Ovary (tissue), 9 donors: ENCODE measurements around the gene RALGPS1. TPM values are rescaled to one million over a fixed set of nuclear protein-coding genes. Genes with fewer than 3 reads are reported as not detected.

Experiments
- DNase-seq, 5 donors: peaks; one replicate each; pipeline ENCODE4 v3.0.0-alpha.2; 2019 to 2020
- H3K27ac ChIP-seq, 2 donors: fragments of 200-600 bp; one replicate each; pipeline versions ENCODE4 v1.5.1 to v1.8.0; 2019 to 2022
- H3K27me3 ChIP-seq: fragments of 200-600 bp; one replicate; pipeline ENCODE4 v1.8.0; 2022
- H3K36me3 ChIP-seq: fragments of 200-600 bp; sonication (generic); one replicate; pipeline ENCODE4 v1.5.1; 2019
- H3K4me1 ChIP-seq: one replicate; pipeline ENCODE4 v1.8.1; 2013; ENCODE audit warnings: mild to moderate bottlenecking, moderate library complexity; ENCODE audit not compliant: insufficient read depth
- H3K4me3 ChIP-seq: fragments of 200-600 bp; sonication (generic); one replicate; pipeline ENCODE4 v1.5.1; 2017
- H3K9me3 ChIP-seq, 2 donors: fragments of 200-600 bp in 1 of 2; sonication (generic) in 1 of 2; one replicate each; pipeline versions ENCODE4 v1.5.1 to v1.8.1; 2013 to 2019; ENCODE audit warnings: mild to moderate bottlenecking in 1 of 2, moderate library complexity in 1 of 2
- CTCF ChIP-seq, 3 donors: fragments of 450-650 bp in 2 of 3; fragments of 200-600 bp in 1 of 3; IDR thresholded peaks; one replicate each; pipeline versions ENCODE4 v1.5.1 to v1.8.0; 2016 to 2022; ENCODE audit warnings: antibody characterized with exemption in 3 of 3, mild to moderate bottlenecking in 1 of 3
- EP300 ChIP-seq: sonication (generic); formaldehyde crosslinking; IDR thresholded peaks from one replicate; pipeline ENCODE4 v1.6.1; 2017; ENCODE audit warnings: antibody characterized with exemption
- POLR2A ChIP-seq: fragments of 450-650 bp; IDR thresholded peaks from one replicate; pipeline ENCODE4 v1.6.1; 2017; ENCODE audit warnings: antibody characterized with exemption, mild to moderate bottlenecking, moderate library complexity
- WGBS, 3 donors: extraction: QIAGEN DNeasy Blood & Tissue Kit in 1 of 3; methylation state at CpG; one replicate each; pipeline versions ENCODE4 v1.1.5 to v1.1.7; 2013 to 2017; 5-methylcytosine and 5-hydroxymethylcytosine counted together
- intact Hi-C, 4 donors: fragments of 100-400 bp; cut with DNase I; formaldehyde crosslinking; loops; one replicate each; pipeline versions ENCODE4 v1.11.0 to v1.15.1; 2022 to 2023
- polyA plus RNA-seq, 2 donors: library from polyadenylated mRNA; stranded (reverse); fragments of 200-250 nt in 1 of 2; fragments of 350-450 nt in 1 of 2; fragmentation: Illumina TruSeq in 1 of 2; extraction: RNeasy Lipid Tissue Mini Kit (QIAGEN cat#74804) in 1 of 2; gene quantifications; one replicate each; pipeline ENCODE4 v1.2.3, GENCODE V29; 2013 to 2014
- total RNA-seq, 7 donors: library from RNA; depleted of rRNA in 2 of 7; stranded (reverse); fragments of >200 nt in 2 of 7; fragmentation: NEBNext Ultra II Directional in 3 of 7; extraction: Animal tissue kit (Norgen Biotek cat#: 25700) in 3 of 7; gene quantifications; one replicate each; pipeline versions ENCODE4 v1.1.0 to v1.2.4, GENCODE V29; 2016 to 2023
- donor health status: DM: no; HTN: no; CAD: no; lungs with moderate emphysema.
- donor health status: DM: no; HTN: no; CAD: no.
- donor health status: Bipolar disorder and iron deficiency.
- donor health status: DM: yes; HTN: yes; CAD: no.
- donor health status: DM: no; HTN: no; CAD: no.
- donor health status: DM: yes; HTN: yes; CAD: no.

The RALGPS1 gene
- total and polyA plus RNA-seq, 9 donors = 2.3 to 13.1 (median 6.9) TPM

GRCh38 chr9:127181315-127181580 is 266.7 kb downstream of the RALGPS1 start:
- Histone ChIP-seq H3K4me1 (peaks cover 21% of the 10 kb centered on the region), H3K27me3 (no peaks in the 10 kb centered on the region), H3K36me3 (no peaks in the 10 kb centered on the region), H3K9me3 (no peaks in the 10 kb centered on the region), H3K27ac (no peak overlapping the region), H3K4me3 (no peak overlapping the region)
- 96 to 100% (median 97%) methylated on average over 3 of the region's 3 CpGs for WGBS, 3 donors
- intact Hi-C loops = loop anchor here in 2 of 4 donors (5.0 to 10.0 kb wide), 2 partner anchors 44 to 56 kb away; partner anchors contain the start of gene ANGPTL2 (in 1 of the 2)
- TF ChIP-seq EP300 (no peak), CTCF (IDR thresholded peaks at IDR 0.05) (no peak), POLR2A (no peak)
- peak in 4 of 5 donors; percentile 6 to 24 (median 16) for DNase-seq

GRCh38 chr9:127181595-127182190 is 267.1 kb downstream of the RALGPS1 start:
- WGBS, 3 donors = 83 to 88% (median 87%) methylated on average over 6 of the region's 6 CpGs

GRCh38 chr9:127182901-127183746 is 268.5 kb downstream of the RALGPS1 start:
- intact Hi-C loops = loop anchor here in 2 of 4 donors (5.0 to 10.0 kb wide), 2 partner anchors 46 to 58 kb away; partner anchors contain the start of gene ANGPTL2 (in 1 of the 2)

More at GRCh38 chr9:127181595-127182190, 267.1 kb downstream of the RALGPS1 start:
- no peaks in the 10 kb centered on the region for H3K27me3 ChIP-seq
- H3K27ac ChIP-seq = no peak overlapping the region
- no peaks in the 10 kb centered on the region for H3K9me3 ChIP-seq
- TF ChIP-seq POLR2A (no peak), EP300 (no peak), CTCF (IDR thresholded peaks at IDR 0.05) (no peak)
- intact Hi-C loops = loop anchor here in 2 of 4 donors (5.0 to 10.0 kb wide), 2 partner anchors 44 to 57 kb away; partner anchors contain the start of gene ANGPTL2 (in 1 of the 2)
- no peaks in the 10 kb centered on the region for H3K36me3 ChIP-seq
- H3K4me3 ChIP-seq = no peak overlapping the region
- peak in 4 of 5 donors; percentile 7 to 30 (median 12) for DNase-seq
- peaks cover 25% of the 10 kb centered on the region for H3K4me1 ChIP-seq

More at GRCh38 chr9:127182901-127183746, 268.5 kb downstream of the RALGPS1 start:
- no peak overlapping the region for H3K27ac ChIP-seq
- WGBS, 3 donors = 93 to 95% (median 93%) methylated on average over 14 of the region's 14 CpGs
- no peaks in the 10 kb centered on the region for H3K27me3 ChIP-seq
- no peaks in the 10 kb centered on the region for H3K36me3 ChIP-seq
- peak in 4 of 5 donors; percentile 16 to 37 (median 26) for DNase-seq
- H3K9me3 ChIP-seq = no peaks in the 10 kb centered on the region
- TF ChIP-seq POLR2A (no peak), EP300 (no peak), CTCF (IDR thresholded peaks at IDR 0.05) (no peak)
- no peak overlapping the region for H3K4me3 ChIP-seq
- H3K4me1 ChIP-seq = peaks cover 33% of the 10 kb centered on the region
